RPMI7951 (cell line): Measurements from ENCODE around the gene LMAN2L. TPM values are rescaled to one million over a fixed set of nuclear protein-coding genes. Genes with fewer than 3 reads are reported as not detected.

Experiments
- total RNA-seq: library from RNA; depleted of rRNA; stranded (reverse); fragments of >200 nt; shearing (Covaris generic); gene quantifications from 2 replicates; pipeline ENCODE4 v1.2.3, GENCODE V29; 2014; rRNA removed

The LMAN2L gene
- total RNA-seq, 1 experiment from 2014 or later = 37.8 TPM

Other genes starting within 250 kb of the LMAN2L start
- 0.48 TPM in 1 of 2 replicates, not detected in the other for gene NEURL3, start 234.7 kb downstream of the LMAN2L start, total RNA-seq
- gene ARID5A, start 203.3 kb downstream of the LMAN2L start, total RNA-seq = 9.0 and 12.6 TPM in 2 replicates
- gene KANSL3, start 101.8 kb downstream of the LMAN2L start, total RNA-seq = 21.1 and 25.4 TPM in 2 replicates
- gene FER1L5, start 97.3 kb downstream of the LMAN2L start, total RNA-seq = not detected in 2 replicates
- 5.3 and 5.9 TPM in 2 replicates for gene CNNM4, start 20.8 kb upstream of the LMAN2L start, total RNA-seq
- gene CNNM3, start 76.2 kb upstream of the LMAN2L start, total RNA-seq = 3.6 and 4.8 TPM in 2 replicates
- gene ANKRD23, start 104.0 kb upstream of the LMAN2L start, total RNA-seq = 0.84 and 1.8 TPM in 2 replicates
- 20.7 and 25.8 TPM in 2 replicates for gene ANKRD39, start 118.0 kb upstream of the LMAN2L start, total RNA-seq
- 30.3 and 41.0 TPM in 2 replicates for gene SEMA4C, start 130.0 kb upstream of the LMAN2L start, total RNA-seq
- gene FAM178B, start 246.5 kb upstream of the LMAN2L start, total RNA-seq = 0.24 TPM in 1 of 2 replicates, not detected in the other